Measurements from ENCODE around the gene EXOC4. TPM values are rescaled to one million over a fixed set of nuclear protein-coding genes. Genes with fewer than 3 reads are reported as not detected.

EXOC4 gene
- total RNA-seq (2021) = 71.7 and 75.8 TPM in 2 replicates
- long read RNA-seq, full-length matches to known transcripts = 140 of 220 reads
- long read RNA-seq, partial matches to known transcripts = 45 of 220 reads
- long read RNA-seq, other reads (novel, unspliced or antisense) = 35 of 220 reads

GRCh38 chr7:133252858-133253518 is at the start of gene EXOC4:
TSS of gene EXOC4 (plus strand) at chr7:133253078.
- H3K27me3 Mint-ChIP-seq (ENCODE audit: low read depth) = no peaks in the 10 kb centered on the region
- Histone ChIP-seq H3K79me1 (ENCODE audit: insufficient read depth, low read depth, low read length, poor library complexity, severe bottlenecking) (no peaks in the 10 kb centered on the region), H3K18ac (ENCODE audit: insufficient read length, low read depth, low read length) (peak within 1 kb of the TSS; percentile 73), H3K14ac (ENCODE audit: insufficient read depth, low read length) (peak within 1 kb of the TSS; percentile 77), H2BK20ac (ENCODE audit: low read depth, low read length, poor library complexity, severe bottlenecking) (no peak within 1 kb of the TSS), H3K27ac (ENCODE audit: insufficient read length, low read depth, low read length) (no peak within 1 kb of the TSS), H3K23ac (ENCODE audit: insufficient read length, low read depth, low read length) (no peak within 1 kb of the TSS), H2BK120ac (ENCODE audit: low read depth, low read length, poor library complexity, severe bottlenecking) (no peak within 1 kb of the TSS), H4K8ac (replicated peaks; ENCODE audit: insufficient read length, low read depth, low read length) (no peak within 1 kb of the TSS), H2BK12ac (ENCODE audit: insufficient read length, low read depth, low read length) (no peak within 1 kb of the TSS), H3K4me1 (ENCODE audit: insufficient read depth, low read length) (no peaks in the 10 kb centered on the region), H2AK5ac (ENCODE audit: insufficient read length, low read length) (no peak within 1 kb of the TSS), H2AFZ (ENCODE audit: low read length) (no peak within 1 kb of the TSS), H3K79me2 (ENCODE audit: insufficient read depth, low read length) (peaks cover 2% of the 10 kb centered on the region; the same call in 1 of the 2 replicates), H4K20me1 (ENCODE audit: control insufficient read depth, insufficient read depth, insufficient read length) (no peaks in the 10 kb centered on the region), H3K9me3 (ENCODE audit: control insufficient read depth, low read depth, low read length) (no peaks in the 10 kb centered on the region), H3K4me2 (ENCODE audit: insufficient read depth, insufficient read length, low read length) (peak within 1 kb of the TSS; percentile 99), H4K91ac (ENCODE audit: insufficient read length, low read depth, low read length) (no peak within 1 kb of the TSS), H2BK5ac (ENCODE audit: insufficient read length, low read length) (no peak within 1 kb of the TSS), H4K5ac (ENCODE audit: insufficient read length, low read depth, low read length) (no peak within 1 kb of the TSS), H3T11ph (ENCODE audit: low read length) (no peak within 1 kb of the TSS), H3K4ac (ENCODE audit: low read depth, low read length) (no peak within 1 kb of the TSS), H3K9ac (ENCODE audit: extremely low read depth, insufficient read length, low read length) (peak within 1 kb of the TSS; percentile 90), H3K27me3 (ENCODE audit: insufficient read depth, low read length) (no peaks in the 10 kb centered on the region), H2BK15ac (ENCODE audit: low read depth, low read length) (no peak within 1 kb of the TSS), H3K23me2 (ENCODE audit: insufficient read length, low read depth, low read length, poor library complexity, severe bottlenecking) (peaks cover 5% of the 10 kb centered on the region), H3K56ac (ENCODE audit: insufficient read length, low read depth, low read length) (no peak within 1 kb of the TSS)
- DNase-seq = peak; percentile 97
- H3K36me3 Mint-ChIP-seq (ENCODE audit: insufficient read depth in 1 of 3, low read depth in 3 of 3) = peaks cover 0 to 5% (median 0%) of the 10 kb centered on the region in 3 experiments; a peak in 3 of 7 replicates
- peak within 1 kb of the TSS; percentile 93 to 96 for H3K4me3 Mint-ChIP-seq
- WGBS (ENCODE audit: extremely low coverage, insufficient read length, low lambda C conversion rate) = no CpG with 5 or more reads among the region's 25 CpGs
- peaks cover 15 to 19% of the 10 kb centered on the region in 2 experiments for H3K4me1 Mint-ChIP-seq
- peak within 1 kb of the TSS; percentile 82 to 99 (median 96) for H3K27ac Mint-ChIP-seq
- H3K9me3 Mint-ChIP-seq = 0 out of 5 replicates have a peak, but pooled peaks cover 0 to 3% of the 10 kb centered on the region in 2 experiments
- TF ChIP-seq CTCF (conservative IDR thresholded peaks at IDR 0.05) = no peak
